ENCODE measurements around the gene RHEX. TPM values are rescaled to one million over a fixed set of nuclear protein-coding genes. Genes with fewer than 3 reads are reported as not detected.
"Not testable (repeated sequence)": the region's sequence is repeated elsewhere in the genome, so short reads cannot be mapped to it uniquely, and the experiment has no call there.

Gene RHEX
- total RNA-seq, 1 donor from 2014 or later = not detected

- not testable (repeated sequence) for H3K4me2 ChIP-seq (ENCODE audit: low read length); H3K27me3 ChIP-seq (ENCODE audit: insufficient read depth, low read length); FAIRE-seq; H3K27ac Mint-ChIP-seq (ENCODE audit: unreplicated experiment); H3K9ac ChIP-seq (ENCODE audit: low read length); H3K36me3 Mint-ChIP-seq (ENCODE audit: low read depth, unreplicated experiment); H3K9me3 ChIP-seq (ENCODE audit: insufficient read depth, low read depth, low read length); H2AFZ ChIP-seq (ENCODE audit: low read depth, low read length); H3K36me3 ChIP-seq (ENCODE audit: insufficient read depth, low read length); H3K4me1 Mint-ChIP-seq (ENCODE audit: low read depth, unreplicated experiment); DNase-seq (ENCODE audit: low read depth); H3K4me3 ChIP-seq (ENCODE audit: insufficient read depth, low read depth, low read length); H3K4me3 Mint-ChIP-seq (ENCODE audit: unreplicated experiment); H4K20me1 ChIP-seq (ENCODE audit: insufficient read depth, low read length); H3K9me3 Mint-ChIP-seq (ENCODE audit: unreplicated experiment); H3K4me1 ChIP-seq (ENCODE audit: insufficient read depth, low read length); H3K27ac ChIP-seq (ENCODE audit: low read depth, low read length); H3K79me2 ChIP-seq (ENCODE audit: insufficient read depth, low read length)
- H3K27me3 Mint-ChIP-seq (ENCODE audit: low read depth, unreplicated experiment) = peaks cover 14% of the 10 kb centered on the region
Observed at GRCh38 chr1:206055069-206055625, 2.2 kb downstream of the RHEX start.

GRCh38 chr1:206055639-206056323 lies 2.8 kb downstream of the RHEX start:
- not testable (repeated sequence) for H3K4me3 Mint-ChIP-seq (ENCODE audit: unreplicated experiment); H3K27ac ChIP-seq (ENCODE audit: low read depth, low read length); H3K4me2 ChIP-seq (ENCODE audit: low read length); H3K9me3 Mint-ChIP-seq (ENCODE audit: unreplicated experiment); H3K4me3 ChIP-seq (ENCODE audit: insufficient read depth, low read depth, low read length); H3K36me3 ChIP-seq (ENCODE audit: insufficient read depth, low read length); H3K79me2 ChIP-seq (ENCODE audit: insufficient read depth, low read length); H4K20me1 ChIP-seq (ENCODE audit: insufficient read depth, low read length); H3K9ac ChIP-seq (ENCODE audit: low read length); H2AFZ ChIP-seq (ENCODE audit: low read depth, low read length); H3K9me3 ChIP-seq (ENCODE audit: insufficient read depth, low read depth, low read length); H3K27me3 ChIP-seq (ENCODE audit: insufficient read depth, low read length); H3K4me1 Mint-ChIP-seq (ENCODE audit: low read depth, unreplicated experiment); H3K4me1 ChIP-seq (ENCODE audit: insufficient read depth, low read length); DNase-seq (ENCODE audit: low read depth); FAIRE-seq; H3K27ac Mint-ChIP-seq (ENCODE audit: unreplicated experiment); H3K36me3 Mint-ChIP-seq (ENCODE audit: low read depth, unreplicated experiment)
- H3K27me3 Mint-ChIP-seq (ENCODE audit: low read depth, unreplicated experiment) = peaks cover 18% of the 10 kb centered on the region

GRCh38 chr1:206058289-206058926 lies 5.4 kb downstream of the RHEX start:
- not testable (repeated sequence) for FAIRE-seq; H3K36me3 Mint-ChIP-seq (ENCODE audit: low read depth, unreplicated experiment)
- H3K27me3 Mint-ChIP-seq (ENCODE audit: low read depth, unreplicated experiment) = peaks cover 21% of the 10 kb centered on the region

GRCh38 chr1:206058927-206059292 lies 5.9 kb downstream of the RHEX start:
- Mint-ChIP-seq H3K36me3 (ENCODE audit: low read depth, unreplicated experiment) (peaks cover 2% of the 10 kb centered on the region), H3K27me3 (ENCODE audit: low read depth, unreplicated experiment) (peaks cover 21% of the 10 kb centered on the region), H3K27ac (ENCODE audit: unreplicated experiment) (no peak overlapping the region), H3K4me1 (ENCODE audit: low read depth, unreplicated experiment) (no peaks in the 10 kb centered on the region), H3K4me3 (ENCODE audit: unreplicated experiment) (no peak overlapping the region), H3K9me3 (ENCODE audit: unreplicated experiment) (peaks cover 6% of the 10 kb centered on the region)
- Histone ChIP-seq H3K9me3 (ENCODE audit: insufficient read depth, low read depth, low read length) (peaks cover 3% of the 10 kb centered on the region), H3K27ac (ENCODE audit: low read depth, low read length) (no peak overlapping the region), H3K9ac (ENCODE audit: low read length) (no peak overlapping the region), H2AFZ (ENCODE audit: low read depth, low read length) (no peak overlapping the region), H4K20me1 (ENCODE audit: insufficient read depth, low read length) (no peaks in the 10 kb centered on the region), H3K79me2 (ENCODE audit: insufficient read depth, low read length) (no peaks in the 10 kb centered on the region), H3K4me1 (ENCODE audit: insufficient read depth, low read length) (no peaks in the 10 kb centered on the region), H3K27me3 (ENCODE audit: insufficient read depth, low read length) (no peaks in the 10 kb centered on the region), H3K4me2 (ENCODE audit: low read length) (no peak overlapping the region), H3K36me3 (ENCODE audit: insufficient read depth, low read length) (no peaks in the 10 kb centered on the region), H3K4me3 (ENCODE audit: insufficient read depth, low read depth, low read length) (no peak overlapping the region)
- no peak for DNase-seq (ENCODE audit: low read depth)
- no peak for FAIRE-seq
- TF ChIP-seq CTCF (IDR thresholded peaks at IDR 0.05; ENCODE audit: insufficient read depth, low read depth, low read length) (no peak), EZH2 (IDR thresholded peaks at IDR 0.05; ENCODE audit: insufficient read depth, low read length) (no peak)

More at GRCh38 chr1:206058289-206058926, 5.4 kb downstream of the RHEX start:
- H3K9ac ChIP-seq (ENCODE audit: low read length); H3K79me2 ChIP-seq (ENCODE audit: insufficient read depth, low read length); H3K9me3 ChIP-seq (ENCODE audit: insufficient read depth, low read depth, low read length); H4K20me1 ChIP-seq (ENCODE audit: insufficient read depth, low read length); H3K4me3 ChIP-seq (ENCODE audit: insufficient read depth, low read depth, low read length); DNase-seq (ENCODE audit: low read depth); H3K27ac ChIP-seq (ENCODE audit: low read depth, low read length); H3K4me2 ChIP-seq (ENCODE audit: low read length); H3K9me3 Mint-ChIP-seq (ENCODE audit: unreplicated experiment); H3K27ac Mint-ChIP-seq (ENCODE audit: unreplicated experiment); H3K36me3 ChIP-seq (ENCODE audit: insufficient read depth, low read length); H3K4me3 Mint-ChIP-seq (ENCODE audit: unreplicated experiment); H3K4me1 Mint-ChIP-seq (ENCODE audit: low read depth, unreplicated experiment); H3K4me1 ChIP-seq (ENCODE audit: insufficient read depth, low read length); H3K27me3 ChIP-seq (ENCODE audit: insufficient read depth, low read length); H2AFZ ChIP-seq (ENCODE audit: low read depth, low read length): not testable (repeated sequence)
